GM19099 (cell line): ENCODE measurements around the gene C20orf204.

Experiments used
- POLR2A ChIP-seq: IDR thresholded peaks from 3 replicates; pipeline ENCODE4 v1.6.1; 2011; ENCODE audit warnings: low read depth; ENCODE audit not compliant: insufficient read length; ENCODE audit errors: extremely low read depth

The C20orf204 gene

DNA sequence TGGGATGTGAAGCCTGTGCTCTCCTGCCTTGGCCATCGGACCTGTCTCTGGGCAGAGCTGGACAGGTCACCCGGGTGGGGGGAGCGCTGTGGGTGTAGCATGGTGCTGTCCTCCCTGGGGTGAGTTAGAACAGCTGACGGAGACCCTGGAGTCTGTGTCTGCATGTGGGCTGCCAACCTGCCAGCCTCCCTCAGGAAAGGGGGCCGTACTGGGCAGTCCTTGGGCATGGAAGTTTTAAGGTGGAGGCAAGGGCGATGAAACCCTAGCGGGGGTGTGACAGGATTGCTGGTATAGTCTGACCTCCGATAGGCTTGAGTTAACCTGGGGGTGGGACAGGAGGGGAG lies 11.0 kb downstream of the C20orf204 start:
- no peak for TF ChIP-seq POLR2A

- no peak for TF ChIP-seq POLR2A
Observed at GRCh38 chr20:64047968-64048401, 12.0 kb downstream of the C20orf204 start.

DNA sequence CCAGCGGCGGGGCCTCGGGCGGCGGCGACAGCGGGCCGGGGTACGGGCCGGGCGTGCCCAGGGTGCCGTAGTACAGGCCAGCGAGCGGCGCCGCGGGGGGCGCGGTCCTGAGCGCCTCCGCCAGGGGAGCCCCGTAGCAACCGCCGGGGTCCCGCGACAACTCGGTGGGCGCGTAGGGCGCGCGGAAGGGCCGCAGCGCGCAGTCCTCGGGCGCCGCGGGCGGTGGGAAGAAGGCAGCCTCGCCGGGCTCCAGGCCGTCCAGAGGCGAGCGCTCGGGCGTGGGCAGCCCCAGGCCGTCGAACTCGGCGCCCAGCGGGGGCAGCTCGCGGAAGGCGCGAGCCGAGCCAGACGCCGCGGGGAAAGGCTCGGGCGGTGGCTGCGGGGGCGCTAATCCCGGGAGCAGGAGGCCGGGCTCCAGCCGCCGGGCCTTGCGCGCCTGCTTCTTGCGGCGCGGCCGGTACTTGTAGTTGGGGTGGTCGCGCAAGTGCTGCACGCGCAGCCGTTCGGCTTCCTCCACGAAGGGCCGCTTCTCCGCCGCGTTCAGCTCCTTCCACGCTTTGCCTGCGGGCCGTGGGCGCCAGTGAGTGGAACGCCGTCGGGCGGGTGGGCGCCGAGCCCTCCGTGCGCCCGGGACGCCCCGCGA lies 12.5 kb downstream of the C20orf204 start:
- TF ChIP-seq POLR2A = no peak

DNA sequence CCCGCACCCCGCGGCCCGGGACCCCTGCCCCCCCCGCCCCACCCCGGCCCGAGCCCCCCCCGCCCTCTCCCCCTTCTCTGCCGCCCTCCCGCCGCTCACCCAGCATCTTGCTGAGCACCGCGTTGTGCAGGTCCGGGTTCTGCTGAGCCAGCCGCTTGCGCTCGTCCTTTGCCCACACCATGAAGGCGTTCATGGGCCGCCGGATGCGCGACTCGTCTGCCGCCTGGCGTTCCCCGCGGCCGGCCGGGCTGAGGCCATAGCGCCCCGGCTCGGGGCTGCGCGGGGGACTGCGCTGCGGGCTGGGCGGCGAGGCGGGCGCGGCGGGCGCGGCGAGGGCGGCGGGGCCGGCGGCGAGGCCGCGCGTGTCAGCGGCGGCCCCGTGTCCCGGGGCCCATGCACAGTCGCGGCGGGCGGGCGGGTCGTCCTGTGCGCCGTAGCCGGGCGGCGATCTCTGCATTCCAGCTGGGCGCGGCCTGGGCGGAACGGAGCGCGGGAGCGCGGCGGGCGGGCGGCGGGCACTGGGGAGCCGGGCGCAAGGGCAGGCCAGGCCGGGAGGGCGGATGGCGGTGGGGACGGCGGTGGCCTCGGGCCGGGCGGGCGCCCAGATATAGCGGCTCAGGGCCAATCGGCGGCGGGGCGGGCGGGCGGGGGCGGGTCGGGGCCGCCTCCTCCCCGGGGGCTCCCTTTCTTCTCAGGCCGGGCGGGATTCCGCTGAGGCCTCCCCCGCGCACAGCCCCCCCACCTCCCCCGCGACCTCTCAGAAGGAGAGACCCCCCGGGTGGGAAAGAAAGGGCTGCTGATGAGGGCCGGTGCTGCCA lies 13.3 kb downstream of the C20orf204 start, which contains the start of gene SOX18:
Gene SOX18 (minus strand): TSS at position 580 of the 818 bp plus-strand sequence. CDS start 123 bp downstream, at position 457.
- no peak for TF ChIP-seq POLR2A

DNA sequence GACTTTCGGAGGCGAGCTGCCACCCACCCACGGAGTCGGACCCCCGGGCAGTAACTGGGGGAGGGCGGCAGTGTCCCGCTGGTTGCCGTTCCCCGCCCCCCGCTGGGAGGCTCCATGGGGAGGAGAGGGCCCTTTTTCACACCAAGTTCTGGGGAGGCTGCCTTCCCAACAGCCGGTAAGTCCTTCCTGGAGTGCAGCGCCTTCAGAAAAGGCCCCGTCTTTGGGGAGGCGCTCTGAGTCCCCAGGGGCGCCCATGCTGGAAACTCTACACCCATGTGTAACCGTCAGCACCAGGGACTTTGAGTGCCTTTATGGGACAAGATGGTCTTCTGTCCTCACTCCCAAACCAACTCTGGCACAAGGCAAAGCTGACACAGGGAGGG lies 13.9 kb downstream of the C20orf204 start:
- no peak for TF ChIP-seq POLR2A

DNA sequence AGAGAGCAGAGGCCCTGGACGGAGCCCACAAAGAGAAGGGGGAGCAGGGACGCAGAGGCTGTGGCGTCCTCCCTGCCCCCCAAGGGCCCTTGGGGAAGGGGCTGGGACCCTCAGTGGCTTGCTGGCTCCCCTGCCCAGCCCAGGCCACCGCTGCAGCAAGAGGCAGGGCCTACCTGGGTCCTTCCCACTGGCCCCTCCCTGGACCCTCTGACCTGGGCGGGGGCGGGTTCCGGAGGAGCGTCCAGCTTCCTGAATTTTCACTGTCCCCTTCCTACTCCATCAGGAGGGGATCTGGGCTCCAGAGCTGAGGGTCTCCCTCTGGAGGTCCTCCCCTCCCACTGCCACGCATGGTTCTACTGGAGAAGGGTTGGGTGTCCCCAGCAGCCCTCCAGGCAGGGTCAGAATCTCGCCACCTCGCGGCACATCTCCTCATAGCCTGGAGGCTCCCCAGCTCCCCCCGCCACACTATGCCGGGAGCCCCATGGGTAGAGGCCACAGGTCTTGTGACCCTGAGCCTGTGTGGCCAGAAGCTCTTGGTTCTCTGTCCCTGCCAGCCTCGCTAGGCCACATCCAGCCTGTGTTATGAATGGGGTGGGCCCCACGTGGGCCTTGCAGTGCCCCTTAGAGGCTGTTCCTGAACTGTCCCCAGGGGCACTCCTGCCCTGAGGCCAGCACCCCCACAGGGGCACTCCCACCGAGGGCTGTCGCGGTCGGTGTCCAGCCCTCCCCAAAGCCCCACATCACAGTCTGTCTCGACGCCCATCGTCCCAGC lies 14.5 kb downstream of the C20orf204 start:
- no peak for TF ChIP-seq POLR2A

DNA sequence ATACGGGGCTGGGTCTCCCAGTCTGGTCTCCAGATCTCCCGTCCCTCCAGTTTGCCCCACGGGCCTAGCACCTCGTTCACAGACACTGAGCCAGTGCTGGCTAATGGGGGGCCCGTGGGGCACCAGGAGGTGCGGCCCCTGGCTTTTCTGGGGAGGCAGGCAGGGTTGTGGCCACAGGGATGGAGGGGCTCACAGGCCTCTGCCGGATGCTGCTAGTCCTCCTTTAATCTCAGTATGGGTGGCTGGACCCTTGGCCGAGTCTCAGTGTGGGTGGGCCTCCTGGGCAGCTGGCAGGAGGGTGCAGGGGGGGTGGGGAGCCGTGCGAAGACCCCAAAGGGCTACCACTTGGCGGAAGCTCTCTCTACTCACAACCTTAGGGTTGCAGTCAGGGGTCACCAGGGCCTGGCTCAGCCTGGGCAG lies 15.1 kb downstream of the C20orf204 start:
- TF ChIP-seq POLR2A = no peak

GRCh38 chr20:64051561-64052325 lies 15.8 kb downstream of the C20orf204 start:
- no peak for TF ChIP-seq POLR2A

DNA sequence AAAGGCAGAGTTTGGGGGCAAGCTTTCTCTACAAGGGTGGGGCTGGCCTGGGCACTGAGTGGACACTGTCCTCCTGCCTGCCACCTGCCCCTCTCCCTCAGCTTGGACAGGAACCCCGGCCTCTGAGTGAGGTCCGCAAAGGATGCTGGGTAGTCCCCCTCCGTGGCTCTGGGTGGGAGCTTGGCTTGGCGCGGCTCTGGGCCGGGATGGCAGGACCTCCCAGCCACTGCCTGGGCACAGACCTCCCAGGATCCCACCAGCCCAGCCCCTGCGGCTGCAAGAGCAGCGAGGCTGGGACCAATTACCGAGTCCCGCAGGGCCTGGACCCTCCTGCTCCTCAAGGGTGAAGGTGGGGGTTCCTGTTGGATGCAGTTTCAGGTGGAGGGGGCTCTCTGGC lies 16.3 kb downstream of the C20orf204 start:
- TF ChIP-seq POLR2A = no peak

- TF ChIP-seq POLR2A = no peak
Observed at GRCh38 chr20:64052987-64053840, 17.2 kb downstream of the C20orf204 start.

GRCh38 chr20:64053841-64054661 lies 18.1 kb downstream of the C20orf204 start:
- TF ChIP-seq POLR2A = no peak

GRCh38 chr20:64055396-64055892 lies 19.5 kb downstream of the C20orf204 start:
- TF ChIP-seq POLR2A = no peak
